HL-60/S4 treated with retinoic acid at 250 ng/mL for 4 days and 3 days (cell line): ENCODE data around the gene SLC7A7.
"Not testable (repeated sequence)": the region's sequence is repeated elsewhere in the genome, so short reads cannot be mapped to it uniquely, and the experiment has no call there.

Experiments
- in situ Hi-C: fragments of 300-500 bp; cut with MboI; formaldehyde crosslinking; loops from 2 replicates; pipeline ENCODE4 v1.7.0; 2022; ENCODE audit warnings: low sequenced_read_pairs

Gene SLC7A7

DNA sequence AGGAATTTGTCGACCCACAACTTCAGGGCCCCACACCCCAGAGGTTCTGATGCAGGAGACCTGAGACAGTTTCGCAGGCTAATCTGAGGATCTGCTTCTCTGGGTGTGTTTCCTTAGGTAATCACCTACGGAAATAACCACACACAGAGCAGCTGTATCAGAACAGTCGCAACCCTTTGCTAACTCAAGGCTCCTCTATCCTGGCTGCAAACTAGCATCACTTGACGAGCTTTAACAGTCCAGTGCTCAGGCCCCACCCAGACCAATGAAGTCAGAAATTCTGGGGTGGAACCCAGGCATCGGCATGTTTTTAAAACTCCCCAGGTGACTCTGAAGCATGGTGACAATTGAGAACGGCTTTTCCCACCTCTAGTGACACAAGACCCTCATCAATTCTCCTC lies 20.7 kb downstream of the SLC7A7 start:
- in situ Hi-C loops = no loop called here

DNA sequence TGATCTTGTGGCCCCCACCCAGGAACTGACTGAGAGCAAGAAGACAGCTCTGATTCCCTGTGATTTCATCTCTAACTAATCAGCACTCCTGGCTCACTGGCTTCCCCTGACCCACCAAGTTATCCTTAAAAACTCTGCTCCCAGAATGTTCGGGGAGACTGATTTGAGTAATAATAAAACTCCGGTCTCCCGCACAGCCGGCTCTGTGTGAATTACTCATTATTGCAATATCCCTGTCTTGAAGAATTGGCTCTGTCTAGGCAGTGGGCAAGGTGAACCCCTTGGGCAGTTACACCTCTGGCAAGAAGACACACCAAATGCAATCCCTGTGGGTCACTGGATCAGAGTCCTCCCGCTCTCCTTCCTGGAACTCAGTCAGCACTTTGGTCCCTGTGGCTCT lies 21.3 kb downstream of the SLC7A7 start:
- in situ Hi-C loops = no loop called here

DNA sequence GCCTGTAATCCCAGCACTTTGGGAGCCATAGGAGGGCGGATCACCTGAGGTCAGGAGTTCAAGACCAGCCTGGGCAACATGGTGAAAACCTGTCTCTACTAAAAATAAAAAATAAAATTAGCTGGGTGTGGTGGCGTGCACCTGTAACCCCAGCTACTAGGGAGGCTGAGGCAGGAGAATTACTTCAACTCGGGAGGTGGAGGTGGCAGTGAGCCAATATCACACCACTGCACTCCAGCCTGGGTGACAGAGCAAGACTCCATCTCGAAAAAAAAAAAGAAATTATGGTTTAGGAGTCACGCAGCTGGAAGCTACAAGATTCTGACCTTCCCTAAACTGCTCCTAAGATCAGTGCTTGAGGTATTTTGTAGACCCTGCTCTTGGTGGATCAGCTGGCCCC lies 21.7 kb downstream of the SLC7A7 start:
- in situ Hi-C loops = not testable (repeated sequence)

DNA sequence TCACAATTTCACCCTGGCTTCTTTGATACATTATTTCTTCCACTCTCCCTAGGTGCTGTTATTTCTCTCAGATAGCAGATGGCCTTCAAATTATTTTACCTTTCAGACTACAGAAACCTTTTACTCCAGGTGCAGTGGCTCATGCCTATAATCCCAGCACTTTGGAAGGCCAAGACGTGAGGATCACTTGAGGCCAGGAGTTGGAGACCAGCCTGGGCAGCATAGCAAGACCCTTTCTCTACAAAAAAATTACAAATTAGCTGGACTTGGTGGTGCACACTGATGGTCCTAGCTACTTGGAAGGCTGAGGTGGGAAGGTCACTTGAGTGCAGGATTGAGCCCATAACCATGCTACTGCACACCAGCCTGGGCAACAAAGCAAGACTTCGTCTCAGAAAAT lies 23.1 kb downstream of the SLC7A7 start:
- in situ Hi-C loops = no loop called here

DNA sequence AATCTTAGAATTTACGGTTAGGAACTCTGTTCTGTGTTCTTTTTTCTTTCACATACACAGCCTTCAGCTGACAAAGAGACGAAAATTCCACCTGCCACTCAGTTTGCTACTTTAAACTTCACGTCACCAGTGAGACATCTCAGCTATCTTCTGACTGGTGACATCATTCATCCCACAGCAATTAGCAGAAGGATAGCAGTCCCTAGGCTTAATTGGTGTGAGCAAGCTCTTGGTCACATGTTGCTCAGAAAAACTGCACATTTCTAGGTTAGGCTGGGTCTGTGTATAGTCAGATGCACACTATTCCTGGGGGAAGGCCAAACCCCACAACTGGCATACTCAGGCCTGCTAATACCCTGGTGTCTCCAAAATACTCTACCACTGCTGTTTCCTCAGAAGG lies 23.9 kb downstream of the SLC7A7 start:
- in situ Hi-C loops = no loop called here

DNA sequence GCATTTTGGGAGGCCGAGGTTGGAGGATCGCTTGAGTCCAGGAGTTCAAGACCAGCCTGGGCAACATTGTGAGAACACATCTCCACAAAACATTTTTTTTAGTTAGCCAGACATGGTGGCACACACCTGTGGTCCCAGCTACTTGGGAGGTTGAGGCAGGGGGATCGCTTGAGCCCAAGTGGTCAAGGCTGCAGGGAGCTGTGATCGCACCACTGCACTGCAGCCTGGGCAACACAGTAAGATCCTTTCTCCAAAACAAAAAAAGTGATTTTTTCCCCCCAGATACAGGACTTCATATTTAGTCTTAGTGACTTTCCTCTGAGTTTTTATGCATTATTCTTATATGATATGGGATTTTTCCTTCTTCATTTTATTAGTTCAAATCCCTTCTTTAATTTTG lies 28.6 kb downstream of the SLC7A7 start:
- in situ Hi-C loops = no loop called here

DNA sequence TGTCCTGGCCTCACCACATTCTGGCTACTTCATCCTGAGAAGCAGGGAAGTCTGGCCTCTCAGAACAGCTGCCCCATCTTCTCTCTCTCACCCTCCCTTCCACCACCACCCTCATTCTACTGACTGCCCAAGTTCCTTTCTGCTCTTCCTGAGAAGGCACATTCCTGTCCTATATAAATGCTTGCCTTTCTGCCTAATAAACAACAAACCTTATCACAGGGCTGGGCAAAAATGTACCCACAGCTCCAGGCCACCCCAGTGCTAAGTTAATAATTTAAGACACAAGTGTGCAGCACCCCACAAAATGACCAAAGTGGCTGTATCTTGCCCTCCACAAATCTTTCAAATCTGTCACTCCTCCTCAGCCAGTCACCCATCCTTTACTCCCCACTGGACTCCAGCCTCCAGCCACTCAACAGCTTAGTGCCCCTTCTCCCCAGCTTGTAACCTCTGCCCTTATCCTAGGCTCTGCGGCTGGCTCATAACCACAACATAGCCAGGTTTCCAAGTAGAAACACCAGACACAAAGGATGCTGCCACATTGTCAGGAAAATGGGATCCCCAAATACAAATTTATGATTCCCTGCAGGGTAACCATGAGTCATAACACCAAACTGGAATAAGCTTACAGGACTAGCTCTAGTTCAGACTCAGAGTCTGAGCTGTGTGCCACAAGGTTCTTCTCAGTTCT lies 33.8 kb downstream of the SLC7A7 start:
- in situ Hi-C loops = no loop called here

DNA sequence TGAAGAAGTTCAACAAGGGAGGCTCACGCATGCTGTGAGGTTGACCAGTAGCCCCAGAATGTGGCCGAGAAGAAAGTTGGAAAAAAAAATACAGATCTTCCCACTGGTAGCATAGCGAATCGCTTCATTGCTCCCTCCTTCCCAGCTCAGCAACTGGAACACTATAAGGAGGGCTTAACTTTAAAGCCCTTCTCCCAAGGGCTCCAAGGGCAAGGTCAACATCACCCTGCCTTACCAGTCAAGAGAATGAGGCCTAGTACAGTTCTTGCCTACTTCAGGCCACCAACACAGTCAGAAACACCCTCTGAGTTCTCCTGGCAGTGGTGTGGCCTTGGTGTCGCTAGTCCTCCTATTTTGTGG lies 34.3 kb downstream of the SLC7A7 start:
- in situ Hi-C loops = no loop called here

DNA sequence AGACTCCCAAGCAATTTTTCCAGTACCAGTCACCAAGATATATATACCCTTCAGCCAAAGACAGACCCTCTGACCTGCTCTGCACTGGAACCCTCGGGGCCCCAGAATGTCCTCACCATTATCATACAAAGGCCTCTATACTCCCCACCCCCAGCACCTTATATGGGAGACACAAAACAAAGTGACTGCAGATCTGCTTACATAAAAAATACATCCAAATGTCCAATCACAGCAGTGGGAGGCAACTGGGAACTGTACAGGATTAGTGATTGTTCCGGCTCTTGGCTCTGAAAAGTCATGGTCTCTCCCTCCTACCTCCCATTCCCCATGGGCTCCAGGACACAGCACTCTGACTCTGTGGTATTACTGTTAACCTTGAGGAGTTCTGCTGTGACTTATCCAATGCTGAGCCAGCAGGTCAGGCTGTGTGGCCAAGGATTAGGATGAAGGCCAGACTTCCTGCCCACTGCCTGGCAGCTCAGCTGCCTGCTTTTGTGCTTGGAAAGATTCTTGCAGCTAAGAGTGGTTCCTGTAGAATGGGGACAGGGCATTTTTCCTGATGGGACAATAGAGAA lies 35.0 kb downstream of the SLC7A7 start:
- in situ Hi-C loops = no loop called here

DNA sequence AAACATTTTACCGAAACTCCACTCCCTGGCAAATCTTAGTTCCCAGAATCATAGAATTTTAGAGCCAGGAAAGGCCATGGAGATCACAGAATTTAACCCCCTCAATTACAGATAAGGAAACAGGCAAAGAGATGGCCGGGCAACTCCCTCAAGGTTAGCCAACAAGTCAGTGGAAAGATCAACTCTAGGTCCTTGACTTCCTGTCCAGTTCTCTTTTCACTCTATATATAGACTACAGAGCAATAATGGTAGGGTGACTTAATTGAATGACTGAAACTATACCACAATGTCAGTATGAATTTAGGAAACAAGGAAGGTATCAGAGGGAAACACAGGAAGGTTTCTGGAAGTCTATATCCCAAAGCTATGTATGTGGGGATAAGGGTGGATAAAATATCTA lies 37.2 kb downstream of the SLC7A7 start:
- in situ Hi-C loops = no loop called here

DNA sequence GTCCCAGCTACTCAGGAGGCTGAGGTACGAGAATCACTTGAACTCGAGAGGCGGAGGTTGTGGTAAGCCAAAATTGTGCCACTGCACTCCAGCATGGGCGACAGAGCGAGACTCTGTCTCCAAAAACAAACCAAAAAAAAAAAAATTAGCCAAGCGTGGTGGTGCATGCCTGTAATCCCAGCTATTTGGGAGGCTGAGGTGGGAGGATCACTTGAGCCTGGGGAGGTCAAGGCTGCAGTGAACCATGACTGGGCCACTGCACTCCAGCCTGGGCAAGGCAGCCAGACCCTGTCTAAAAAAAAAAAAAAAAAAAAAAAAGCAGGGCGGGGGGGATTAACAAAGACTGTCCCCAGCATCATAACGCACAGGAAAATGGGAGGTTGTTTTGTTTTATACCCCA lies 38.4 kb downstream of the SLC7A7 start:
- in situ Hi-C loops = not testable (repeated sequence)

DNA sequence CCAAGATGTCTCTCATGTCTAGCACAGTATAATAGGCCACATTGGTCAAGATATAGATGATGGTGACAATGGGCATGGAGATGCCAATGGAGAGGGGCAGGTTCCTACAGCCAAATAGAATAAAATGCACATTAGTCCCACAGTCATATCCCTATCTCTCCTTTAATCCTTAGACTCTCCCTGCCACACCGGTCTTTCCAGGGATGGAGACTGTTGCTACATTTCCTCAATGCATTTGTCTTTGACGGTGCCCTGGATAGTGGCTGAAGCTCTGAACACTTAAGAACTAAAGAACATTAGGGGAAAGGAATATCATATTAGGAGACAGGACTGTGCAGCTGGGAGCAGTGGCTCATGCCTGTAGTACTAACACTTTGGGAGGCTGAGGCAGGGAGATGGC lies 39.0 kb downstream of the SLC7A7 start:
- in situ Hi-C loops = no loop called here

DNA sequence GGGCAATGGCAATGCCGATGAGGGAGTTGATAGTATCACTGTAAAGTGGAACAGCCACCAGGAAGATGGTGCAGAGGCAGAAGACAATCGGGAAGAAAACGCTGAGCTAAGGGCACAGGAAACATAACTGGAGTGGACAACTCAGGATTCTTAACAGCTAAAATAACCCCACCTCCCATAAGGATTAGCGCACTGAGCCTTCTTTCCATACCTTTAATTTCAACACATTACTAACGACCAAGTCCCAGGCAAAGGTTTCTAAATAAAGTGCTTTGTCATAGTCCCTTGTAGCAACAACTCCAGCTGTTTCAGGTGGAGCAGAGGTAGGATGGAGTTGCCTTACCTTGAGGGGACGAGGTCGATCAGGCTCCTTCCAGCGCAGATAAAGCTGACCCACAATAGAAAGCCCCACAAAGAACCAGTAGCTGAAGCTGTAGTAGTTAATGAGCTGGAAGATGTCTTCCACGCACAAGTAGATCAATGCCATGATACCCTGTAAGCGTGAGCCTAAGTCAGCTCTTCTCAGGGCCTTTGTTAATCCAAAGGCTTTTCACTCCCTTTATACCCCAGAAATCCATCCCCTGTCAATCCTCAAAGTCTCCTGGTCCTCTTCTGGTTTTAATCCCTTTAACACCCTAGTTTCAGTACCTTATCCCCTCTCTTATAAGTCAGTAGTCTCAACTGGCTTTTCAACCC lies 41.1 kb downstream of the SLC7A7 start:
- in situ Hi-C loops = no loop called here

DNA sequence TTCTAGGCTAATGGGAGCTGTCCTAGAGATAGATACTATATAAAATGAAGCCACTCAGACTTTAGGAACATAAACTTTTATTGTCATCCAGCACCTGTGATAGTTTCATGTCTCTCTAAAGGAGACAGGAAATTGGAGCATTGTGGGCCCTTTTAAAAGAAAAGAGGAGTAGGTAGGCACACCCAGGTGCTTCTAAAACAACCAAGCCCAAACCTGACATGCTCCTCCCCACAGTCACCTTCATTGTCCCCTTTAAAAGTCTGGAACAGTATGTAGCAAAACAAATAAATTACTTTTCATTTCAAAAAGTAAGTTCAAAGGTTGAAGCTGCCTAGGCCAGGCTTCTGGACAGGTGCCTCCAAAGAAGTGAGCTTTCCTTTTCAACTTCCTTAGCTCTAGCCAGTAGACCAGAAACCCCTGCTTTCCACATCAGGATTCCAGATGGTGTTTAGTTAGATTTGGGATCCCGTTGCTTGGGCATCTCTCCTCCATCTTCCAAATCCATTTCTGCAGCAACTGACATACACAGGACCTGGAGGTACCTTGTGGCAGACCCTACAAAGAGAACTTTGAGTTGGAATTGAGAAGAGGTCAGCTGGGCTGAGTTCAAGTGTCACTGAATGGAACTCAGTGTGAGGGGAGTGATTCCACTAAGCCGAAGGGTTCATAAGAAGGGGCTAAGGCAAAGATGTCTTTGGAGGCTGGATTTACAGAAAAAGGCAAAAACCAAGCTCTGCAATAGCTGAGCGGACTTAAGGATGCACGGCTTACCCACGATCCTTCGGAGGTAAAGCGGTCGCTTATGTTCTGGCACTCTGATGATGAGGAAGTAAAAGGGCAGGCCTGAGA lies 41.8 kb downstream of the SLC7A7 start:
- in situ Hi-C loops = no loop called here

DNA sequence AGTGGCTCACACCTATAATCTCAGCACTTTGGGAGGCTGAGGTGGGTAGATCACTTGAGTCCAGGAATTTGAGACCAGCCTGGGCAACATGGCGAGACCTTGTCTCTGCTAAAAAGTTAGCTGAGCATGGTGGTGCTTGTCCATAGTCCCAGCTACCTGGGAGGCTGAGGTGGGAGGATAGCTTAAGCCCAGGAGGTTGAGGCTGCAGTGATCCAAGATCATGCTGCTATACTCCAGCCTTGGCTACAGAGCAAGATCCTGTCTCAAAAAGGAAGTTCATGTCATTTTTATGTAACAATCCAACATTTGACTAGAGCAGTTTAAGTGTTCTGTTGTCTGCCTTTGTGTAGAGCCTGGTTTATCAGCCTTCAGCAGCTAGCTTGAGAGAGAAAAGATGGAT lies 42.5 kb downstream of the SLC7A7 start:
- in situ Hi-C loops = no loop called here

DNA sequence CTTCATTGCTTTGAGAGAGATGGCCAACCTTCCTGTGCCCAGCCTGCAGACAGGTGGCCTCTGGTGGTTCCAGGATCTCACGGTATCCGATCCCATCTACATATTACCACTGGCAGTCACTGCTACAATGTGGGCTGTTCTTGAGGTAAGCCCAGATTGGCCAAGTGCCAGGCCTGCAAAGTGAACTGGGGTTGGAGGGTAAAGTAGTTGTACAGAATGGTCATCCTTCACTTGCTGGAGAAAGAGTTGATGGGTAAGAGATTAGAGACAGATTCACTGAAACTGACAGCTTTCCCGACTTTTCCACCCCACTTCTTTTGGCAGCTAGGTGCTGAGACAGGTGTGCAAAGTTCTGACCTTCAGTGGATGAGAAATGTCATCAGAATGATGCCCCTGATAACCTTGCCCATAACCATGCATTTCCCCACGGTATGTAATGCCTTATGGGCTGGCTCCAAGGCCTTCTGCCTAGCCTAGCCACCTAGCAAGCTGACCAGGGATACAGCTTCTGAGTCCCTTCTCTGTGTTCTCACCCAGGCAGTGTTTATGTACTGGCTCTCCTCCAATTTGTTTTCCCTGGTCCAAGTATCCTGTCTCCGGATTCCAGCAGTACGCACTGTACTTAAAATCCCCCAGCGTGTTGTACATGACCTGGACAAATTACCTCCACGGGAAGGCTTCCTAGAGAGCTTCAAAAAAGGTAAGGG lies 44.6 kb downstream of the SLC7A7 start:
- in situ Hi-C loops = no loop called here

DNA sequence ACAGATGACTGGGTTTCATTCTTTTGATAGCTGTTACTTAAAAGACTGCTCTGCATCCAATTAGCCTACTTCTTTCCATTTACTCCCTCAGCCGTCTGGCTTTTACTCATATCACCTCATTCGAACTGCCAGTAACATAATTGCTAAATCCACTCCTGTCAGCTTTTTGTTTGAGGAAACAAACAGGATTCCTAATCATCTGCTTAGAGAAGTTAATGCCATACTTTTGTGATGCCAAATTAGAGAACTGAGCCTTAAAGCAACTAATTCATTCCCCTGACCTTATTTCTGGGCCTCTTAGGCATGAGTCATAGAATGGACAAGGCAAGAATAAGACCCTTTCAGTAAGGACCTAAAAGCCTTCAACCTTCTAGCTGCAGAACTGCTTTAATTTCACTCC lies 45.9 kb downstream of the SLC7A7 start:
- in situ Hi-C loops = no loop called here

DNA sequence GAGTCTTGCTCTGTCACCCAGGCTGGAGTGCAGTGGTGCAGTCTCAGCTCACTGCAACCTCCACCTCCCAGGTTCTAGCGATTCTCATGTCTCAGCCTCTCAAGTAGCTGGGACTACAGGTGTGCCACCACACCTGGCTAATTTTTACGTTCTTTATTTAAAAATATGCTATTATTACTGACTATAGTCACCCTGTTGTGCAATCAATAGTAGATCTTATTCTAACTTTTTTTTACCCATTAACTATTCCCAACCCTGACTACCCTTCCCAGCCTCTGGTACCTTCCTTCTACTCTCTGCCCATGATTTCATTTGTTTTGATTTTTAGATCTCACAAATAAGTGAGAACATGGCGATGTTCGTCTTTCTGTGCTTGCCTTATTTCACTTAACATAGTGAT lies 46.3 kb downstream of the SLC7A7 start:
- in situ Hi-C loops = no loop called here

DNA sequence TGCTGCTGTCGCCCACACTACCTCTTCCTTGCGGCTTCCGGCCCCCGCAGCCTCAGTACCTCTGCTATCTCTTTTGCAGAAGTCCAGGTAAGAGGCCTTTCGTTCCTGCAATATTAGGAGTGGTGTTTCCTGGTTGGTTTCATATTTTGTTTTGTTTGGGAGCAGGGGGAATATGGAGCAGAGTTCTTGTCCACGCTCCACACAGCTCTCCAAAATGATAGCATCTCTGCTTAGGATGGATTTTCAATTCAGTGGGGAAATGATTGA lies 48.0 kb downstream of the SLC7A7 start:
- in situ Hi-C loops = no loop called here

DNA sequence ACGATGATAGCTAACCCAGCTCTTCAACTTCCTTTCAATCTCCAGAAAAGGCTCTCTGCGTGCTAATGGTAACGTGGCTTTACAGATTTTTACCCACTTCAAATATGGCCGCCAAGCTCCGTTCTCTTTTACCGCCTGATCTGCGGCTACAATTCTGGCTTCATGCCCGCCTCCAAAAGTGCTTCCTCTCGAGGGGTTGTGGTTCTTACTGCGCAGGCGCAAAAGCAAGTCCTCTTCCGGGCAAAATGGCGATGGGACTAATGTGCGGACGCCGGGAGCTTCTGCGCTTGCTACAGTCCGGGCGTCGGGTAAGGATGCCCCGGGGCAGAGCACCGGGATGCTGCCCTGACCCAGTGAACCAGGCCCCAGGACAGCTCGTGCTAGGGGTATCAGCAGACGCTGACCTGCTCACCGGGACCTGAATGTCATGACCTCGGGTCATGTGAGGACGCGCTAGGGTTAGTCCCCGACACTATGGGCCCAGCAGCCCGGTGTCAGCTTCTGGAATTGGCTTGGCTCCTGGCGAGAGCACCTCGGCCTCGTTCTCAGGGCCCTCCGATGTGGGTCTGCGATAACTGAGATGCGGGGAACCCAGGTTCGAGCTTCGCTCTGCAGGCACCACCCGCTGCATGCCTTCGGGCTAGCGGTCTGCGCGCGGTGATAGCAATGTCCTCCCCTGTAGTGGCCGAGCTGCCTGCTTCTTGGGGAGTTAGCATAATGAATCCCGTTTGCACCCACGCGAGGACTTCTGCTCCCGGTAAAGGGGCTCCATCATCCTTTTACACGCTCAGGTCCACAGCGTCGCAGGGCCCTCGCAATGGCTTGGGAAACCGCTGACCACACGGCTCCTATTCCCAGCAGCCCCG lies 48.5 kb downstream of the SLC7A7 start, which contains the start of gene OXA1L:
OXA1L (plus strand) TSS at position 232 of the 866 bp plus-strand sequence; CDS start at position 246, 14 bp downstream.
- in situ Hi-C loops = no loop called here
